ENCODE measurements around the gene VIPR2.

The VIPR2 gene

GRCh38 chr7:159064121-159064815 is 80.4 kb downstream of the VIPR2 start:
- DNase-seq = no peak

GRCh38 chr7:159063046-159063840 is 81.4 kb downstream of the VIPR2 start:
- DNase-seq = no peak

- no peak for DNase-seq
Observed at GRCh38 chr7:159062569-159062968, 82.1 kb downstream of the VIPR2 start.

- DNase-seq = no peak
Observed at GRCh38 chr7:159061674-159062212, 82.9 kb downstream of the VIPR2 start.

GRCh38 chr7:159061209-159061608 is 83.5 kb downstream of the VIPR2 start:
- DNase-seq = no peak

GRCh38 chr7:159060440-159060839 is 84.2 kb downstream of the VIPR2 start:
- DNase-seq = no peak

GRCh38 chr7:159059629-159060028 is 85.0 kb downstream of the VIPR2 start:
- DNase-seq = no peak

GRCh38 chr7:159057647-159058046 is 87.0 kb downstream of the VIPR2 start:
- no peak for DNase-seq

- DNase-seq = no peak
Observed at GRCh38 chr7:159056737-159057136, 87.9 kb downstream of the VIPR2 start.

GRCh38 chr7:159051916-159052315 is 92.8 kb downstream of the VIPR2 start:
- DNase-seq = no peak

- no peak for DNase-seq
Observed at GRCh38 chr7:159050704-159051103, 94.0 kb downstream of the VIPR2 start.

GRCh38 chr7:159049266-159050025 is 95.2 kb downstream of the VIPR2 start:
- DNase-seq = no peak

- no peak for DNase-seq
Observed at GRCh38 chr7:159048656-159049055, 96.0 kb downstream of the VIPR2 start.

- no peak for DNase-seq
Observed at GRCh38 chr7:159047536-159047935, 97.1 kb downstream of the VIPR2 start.

- no peak for DNase-seq
Observed at GRCh38 chr7:159046300-159046699, 98.4 kb downstream of the VIPR2 start.

GRCh38 chr7:159045839-159046238 is 98.8 kb downstream of the VIPR2 start:
- DNase-seq = no peak

GRCh38 chr7:159042581-159043101 is 102.0 kb downstream of the VIPR2 start:
- no peak for DNase-seq

- DNase-seq = no peak
Observed at GRCh38 chr7:159042103-159042502, 102.6 kb downstream of the VIPR2 start.

GRCh38 chr7:159040912-159041711 is 103.6 kb downstream of the VIPR2 start:
- no peak for DNase-seq

- DNase-seq = no peak
Observed at GRCh38 chr7:159040146-159040545, 104.5 kb downstream of the VIPR2 start.

- DNase-seq = no peak
Observed at GRCh38 chr7:159039716-159040115, 105.0 kb downstream of the VIPR2 start.

GRCh38 chr7:159038066-159038465 is 106.6 kb downstream of the VIPR2 start:
- DNase-seq = no peak
